GM12878 (cell line): ENCODE measurements around the gene SLC22A23. TPM values are rescaled to one million over a fixed set of nuclear protein-coding genes. Genes with fewer than 3 reads are reported as not detected.
A peak's percentile ranks its signal among the peaks of the same experiment; 100 is the strongest.

Experiments used
- ATAC-seq: fragments of 200-7000 bp; cut with Tn5 transposase; 3 replicates; pipeline ENCODE4 v1.9.1; 2020; ENCODE audit warnings: mild to moderate bottlenecking, moderate library complexity
- BruUV-seq: library from RNA; stranded (reverse); fragments of 400-500 nt; replicated peaks from 2 replicates; lab custom pipeline; 2021; lab: Mats Ljungman, UMichigan
- CTCF ChIA-PET: fragments of 300-600 bp; sonication (Branson Sonifier 250); formaldehyde crosslinking; extraction: SDS; loops from one replicate; lab custom pipeline; 2021; ENCODE audit warnings: inconsistent platforms; lab: Yijun Ruan, JAX
- POLR2A ChIA-PET: fragments of 350-600 bp; formaldehyde crosslinking; extraction: SDS; loops from one replicate; lab custom pipeline; 2021; ENCODE audit warnings: inconsistent platforms; lab: Charles Lee
- RAD21 ChIA-PET: fragments of 300-600 bp; sonication (Branson Sonifier 250); formaldehyde crosslinking; loops from one replicate; lab custom pipeline; 2023; ENCODE audit warnings: antibody characterized with exemption; ENCODE audit not compliant: unreplicated experiment; lab: Charles Lee
- SMC1A ChIA-PET: fragments of 300-600 bp; sonication (Branson Sonifier 250); formaldehyde crosslinking; loops from one replicate; lab custom pipeline; 2023; ENCODE audit not compliant: unreplicated experiment, uncharacterized antibody; lab: Charles Lee
- DNase-seq: peaks from one replicate; pipeline ENCODE4 v3.0.0-alpha.2; 2011; ENCODE audit warnings: low read depth, low spot score
- FAIRE-seq: peaks from 3 replicates; lab custom pipeline; 2011; peaks lifted over from hg19 to GRCh38; lab: Jason Lieb, UNC
- H2AFZ ChIP-seq: 2 replicates; pipeline ENCODE4 v1.6.0; 2011; ENCODE audit warnings: low read depth, low read length, control low read depth; ENCODE audit not compliant: control insufficient read depth
- H3K27ac ChIP-seq: 2 replicates; pipeline ENCODE4 v1.5.1; 2011; ENCODE audit warnings: control low read depth; ENCODE audit not compliant: control insufficient read depth, insufficient read depth
- H3K27me3 ChIP-seq, 2 experiments: replicated peaks in 1 of 2; 2 replicates each; pipeline versions ENCODE4 v1.6.0 to v1.6.1; 2011; ENCODE audit warnings: low read length in 1 of 2; ENCODE audit not compliant: control insufficient read depth in 2 of 2, insufficient read depth in 2 of 2
- H3K36me3 ChIP-seq, 2 experiments: 2 replicates each; pipeline ENCODE4 v1.5.1; 2011; ENCODE audit warnings: low read length in 1 of 2; ENCODE audit not compliant: control insufficient read depth in 2 of 2, insufficient read depth in 2 of 2
- H3K4me1 ChIP-seq: 2 replicates; pipeline ENCODE4 v1.6.1; 2011; ENCODE audit warnings: mild to moderate bottlenecking, low read length, moderate library complexity, mixed read lengths; ENCODE audit not compliant: control insufficient read depth, insufficient read depth
- H3K4me2 ChIP-seq: 2 replicates; pipeline ENCODE4 v1.6.0; 2011; ENCODE audit warnings: control low read depth; ENCODE audit not compliant: control insufficient read depth, insufficient read depth
- H3K4me3 ChIP-seq: fragments of 200-600 bp; sonication (generic); 2 replicates; pipeline ENCODE4 v1.5.1; 2016
- H3K79me2 ChIP-seq: 2 replicates; pipeline ENCODE4 v1.6.0; 2011; ENCODE audit warnings: low read length; ENCODE audit not compliant: control insufficient read depth, insufficient read depth
- H3K9ac ChIP-seq: 2 replicates; pipeline ENCODE4 v1.8.0; 2011; ENCODE audit warnings: low read length, control low read depth, mixed read lengths; ENCODE audit not compliant: control insufficient read depth, insufficient read depth
- H3K9me3 ChIP-seq: replicated peaks from 3 replicates; pipeline ENCODE4 v1.5.1; 2011; ENCODE audit warnings: mild to moderate bottlenecking, low read length; ENCODE audit not compliant: control insufficient read depth, insufficient read depth
- H4K20me1 ChIP-seq: 2 replicates; pipeline ENCODE4 v1.6.0; 2011; ENCODE audit not compliant: control insufficient read depth, insufficient read depth
- CEBPB ChIP-seq, 2 experiments: fragments of 150-350 bp in 1 of 2; IDR thresholded peaks; 2 replicates each; pipeline ENCODE4 v1.6.1; 2012 to 2014; ENCODE audit warnings: low read depth in 2 of 2, low read length in 2 of 2, borderline replicate concordance in 1 of 2, inconsistent platforms in 1 of 2
- FOXM1 ChIP-seq: IDR thresholded peaks from 2 replicates; pipeline ENCODE4 v1.6.1; 2012; ENCODE audit warnings: low read depth, mild to moderate bottlenecking, inconsistent platforms, low read length, moderate library complexity
- GABPA ChIP-seq: IDR thresholded peaks from 2 replicates; pipeline ENCODE4 v1.6.1; 2014; ENCODE audit warnings: antibody characterized with exemption, low read depth, mild to moderate bottlenecking, inconsistent platforms
- GATAD2B ChIP-seq: fragments of 450-650 bp; conservative IDR thresholded peaks from 2 replicates; pipeline ENCODE4 v1.6.1; 2017; ENCODE audit warnings: low read depth, mild to moderate bottlenecking, moderate library complexity
- JUNB ChIP-seq: IDR thresholded peaks from 2 replicates; pipeline ENCODE4 v1.6.1; 2016; ENCODE audit warnings: antibody characterized with exemption, mild to moderate bottlenecking
- LARP7 ChIP-seq: fragments of 450-650 bp; IDR thresholded peaks from 2 replicates; pipeline ENCODE4 v1.6.1; 2017; ENCODE audit warnings: mild to moderate bottlenecking
- RAD51 ChIP-seq: fragments of 450-650 bp; IDR thresholded peaks from 2 replicates; pipeline ENCODE4 v1.6.1; 2016; ENCODE audit warnings: moderate library complexity, mild to moderate bottlenecking, inconsistent platforms
- RUNX3 ChIP-seq: IDR thresholded peaks from 2 replicates; pipeline ENCODE4 v1.6.1; 2012; ENCODE audit warnings: low read length, inconsistent platforms
- TCF7 ChIP-seq: IDR thresholded peaks from 2 replicates; pipeline ENCODE4 v1.6.1; 2014; ENCODE audit warnings: antibody characterized with exemption, borderline replicate concordance
- USF1 ChIP-seq: IDR thresholded peaks from 2 replicates; pipeline ENCODE4 v1.6.1; 2011; ENCODE audit warnings: borderline replicate concordance, low read depth, mild to moderate bottlenecking, moderate library complexity, mixed read lengths, low read length; ENCODE audit not compliant: insufficient read depth; ENCODE audit errors: extremely low read length
- YBX1 ChIP-seq: fragments of 450-650 bp; IDR thresholded peaks from 2 replicates; pipeline ENCODE4 v1.6.1; 2016; ENCODE audit warnings: antibody characterized with exemption
- ZNF384 ChIP-seq: IDR thresholded peaks from 2 replicates; pipeline ENCODE4 v1.6.1; 2012; ENCODE audit warnings: low read depth, mild to moderate bottlenecking, low read length, improper control_type of control experiment, borderline replicate concordance
- WGBS: methylation state at CpG from one replicate; pipeline ENCODE4 v1.1.6; 2016; ENCODE audit warnings: low lambda C conversion rate; ENCODE audit not compliant: insufficient replicate concordance, insufficient coverage; ENCODE audit errors: missing lambda C conversion rate; 5-methylcytosine and 5-hydroxymethylcytosine counted together
- in situ Hi-C: fragments of 300-500 bp; cut with MboI; formaldehyde crosslinking; loops from 9 replicates; pipeline ENCODE4 v1.14.3; 2018; ENCODE audit warnings: mixed read lengths
- intact Hi-C: fragments of 100-400 bp; cut with micrococcal nuclease; formaldehyde crosslinking; loops from one replicate; pipeline ENCODE4 v1.14.2; 2022; ENCODE audit not compliant: unreplicated experiment
- polyA plus RNA-seq, 11 experiments: library from polyadenylated mRNA; depleted of rRNA in 4 of 11; unstranded in 6 of 11; stranded (reverse) in 5 of 11; fragments of >200 nt; fragmentation: Nextera tagmentation in 4 of 11; fragmentation: Illumina TruSeq in 1 of 11; extraction: Ambion mirVana in 4 of 11; extraction: Trizol in 1 of 11; gene quantifications; 1 replicate in 1 of 11; 2 replicates in 10 of 11; pipeline versions ENCODE4 v1.2.1 to v1.2.3, GENCODE V29; 2011 to 2016; ENCODE audit warnings: inconsistent platforms in 2 of 11, missing spikeins in 2 of 11, low read depth in 1 of 11
- total RNA-seq, 4 experiments: library from RNA; depleted of rRNA in 3 of 4; stranded (reverse); fragments of >200 nt in 3 of 4; fragmentation: Illumina TruSeq in 1 of 4; extraction: Trizol in 1 of 4; gene quantifications; 2 replicates each; pipeline versions ENCODE4 v1.2.1 to v1.2.3, GENCODE V29; 2013 to 2021

The SLC22A23 gene
- total and polyA plus RNA-seq, 10 of the 15 experiments (the other 5 are each of a cell fraction or from before 2014, with no cell fraction given): 0.20 to 2.4 (median 0.74) TPM

- Histone ChIP-seq H4K20me1 (no peaks in the 10 kb centered on the region; the same call in 1 of the 2 replicates), H3K27me3 (no peaks in the 10 kb centered on the region), H3K9ac (no peak overlapping the region)
- TF ChIP-seq GABPA (no peak), TCF7 (no peak), YBX1 (no peak), GATAD2B (no peak), RAD51 (peak; percentile 57; the same call in 1 of the 2 replicates), RUNX3 (peak; percentile 70), JUNB (peak; percentile 14; the same call in 1 of the 2 replicates), FOXM1 (no peak), CEBPB (IDR thresholded peaks at IDR 0.05; ENCODE audit: borderline replicate concordance in 1 of 2, low read depth in 2 of 2, low read length in 2 of 2) (0 out of 4 replicates have a peak, but pooled peaks of 1 of the 2 experiments have one; percentile 23), USF1 (peak; percentile 10), ZNF384 (0 out of 2 replicates have a peak, but pooled peaks have one; percentile 17), LARP7 (no peak)
- TF ChIP-seq, all 136 proteins: peak for 6
- no peak overlapping the region for H3K4me2 ChIP-seq
- intact Hi-C loops (loop anchor here (5.0 kb wide), 1 partner anchor 137 kb away; no protein-coding TSS in a partner anchor), in situ Hi-C loops (no loop called here)
- no peaks in the 10 kb centered on the region; the same call in 2 of the 3 replicates for H3K9me3 ChIP-seq
- ChIA-PET POLR2A (interaction anchor here (0.6 to 0.8 kb wide), 5 partner anchors 8 to 607 kb away, joined by 3 to 5 read pairs (median 5); a partner anchor contains a TSS), RAD21 (interaction anchor here (0.6 to 1.9 kb wide), 11 partner anchors 18 to 317 kb away, joined by 3 to 12 read pairs (median 3); no protein-coding TSS in a partner anchor), SMC1A (interaction anchor here (0.6 to 5.7 kb wide), 14 partner anchors 11 to 604 kb away, joined by 3 to 46 read pairs (median 4); partner anchors contain the start of gene SLC22A23), CTCF (interaction anchor here (0.7 to 2.1 kb wide), 10 partner anchors 10 to 318 kb away, joined by 3 to 11 read pairs (median 4); no protein-coding TSS in a partner anchor)
- DNase-seq (no peak), ATAC-seq (peak; percentile 65), FAIRE-seq (peak; percentile 35)
- BruUV-seq: no TSS peak
- H3K27ac ChIP-seq: no peak overlapping the region
- 16% methylated on average over 10 of the region's 11 CpGs for WGBS
- H3K36me3 ChIP-seq: no peaks in the 10 kb centered on the region
- H3K4me1 ChIP-seq: peaks cover 9% of the 10 kb centered on the region
- H2AFZ ChIP-seq: no peak overlapping the region; the same call in 1 of the 2 replicates
- no peak overlapping the region for H3K4me3 ChIP-seq
- H3K79me2 ChIP-seq: no peaks in the 10 kb centered on the region
Measured at GRCh38 chr6:3414327-3415081, 42.3 kb downstream of the SLC22A23 start.
